GM21529 (cell line): ENCODE measurements around the gene CCDC194.

Source experiments
- ATAC-seq: cut with Tn5 transposase; IDR thresholded peaks from one replicate; pipeline ENCODE4 v1.9.1; 2021; ENCODE audit not compliant: unreplicated experiment

CCDC194 gene

DNA sequence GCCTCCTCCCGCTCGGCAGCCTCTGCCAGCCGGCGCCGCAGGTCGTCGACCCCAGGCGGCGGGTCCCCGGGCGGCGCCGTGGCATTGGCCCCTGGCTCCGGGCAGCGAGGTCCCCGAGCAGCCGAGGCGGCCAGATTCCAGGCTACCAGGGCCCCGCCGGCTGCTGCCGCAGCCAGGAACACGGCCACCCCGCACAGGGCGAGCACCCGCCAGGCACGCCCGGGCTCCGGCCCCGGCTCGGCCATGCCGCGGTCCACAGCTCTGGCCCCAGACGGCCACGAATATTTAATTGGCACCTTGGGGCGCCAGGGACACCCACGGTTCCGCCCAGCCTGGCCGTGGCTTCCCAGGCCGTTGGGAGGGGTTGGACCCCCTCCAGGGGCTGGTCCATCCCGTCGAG, at the start of gene CCDC194:
TSS of gene CCDC194 (minus strand) at position 283 of the 400 bp plus-strand sequence. CDS start at position 245, 38 bp downstream.
- no peak for ATAC-seq

GRCh38 chr19:17441241-17442021, 47.4 kb upstream of the CCDC194 start:
- no peak for ATAC-seq

GRCh38 chr19:17436874-17437267, 42.9 kb upstream of the CCDC194 start:
- no peak for ATAC-seq

- no peak for ATAC-seq
Observed at GRCh38 chr19:17436094-17436873, 42.3 kb upstream of the CCDC194 start.

DNA sequence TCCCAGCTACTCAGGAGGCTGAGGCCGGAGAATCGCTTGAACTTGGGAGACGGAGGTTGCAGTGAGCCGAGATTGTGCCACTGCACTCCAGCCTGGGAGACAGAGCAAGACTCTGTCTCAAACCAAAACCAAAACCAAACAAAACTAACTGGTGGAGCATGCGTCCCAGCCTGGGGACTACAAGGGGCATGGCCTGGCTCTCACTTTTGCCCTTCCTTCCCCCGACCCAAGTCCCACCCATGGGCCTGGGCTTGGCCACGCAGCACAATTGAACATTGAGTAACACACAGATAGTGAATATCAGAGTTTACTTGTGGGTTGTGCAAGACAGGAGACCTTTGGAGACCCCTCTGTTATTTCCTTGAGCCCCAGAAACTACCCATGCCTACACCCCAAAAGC, 41.2 kb upstream of the CCDC194 start:
- no peak for ATAC-seq

DNA sequence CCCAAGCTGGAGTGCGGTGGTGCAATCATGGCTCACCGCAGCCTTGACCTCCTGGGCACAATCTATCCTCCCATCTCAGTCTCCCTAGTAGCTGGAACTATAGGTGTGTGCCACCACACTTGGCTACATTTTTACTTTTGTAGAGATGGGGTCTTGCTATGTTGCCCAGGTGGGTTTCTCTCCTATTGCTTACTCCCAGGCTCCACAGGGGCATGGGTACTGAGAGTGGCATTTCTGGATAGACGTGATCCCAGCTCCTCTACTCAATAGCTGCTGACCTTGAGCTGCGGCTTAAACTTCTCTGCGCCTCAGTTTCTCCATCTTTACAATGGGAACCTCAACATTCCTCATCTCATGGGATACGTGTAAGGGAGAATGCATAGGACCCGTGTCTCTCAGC, 37.4 kb upstream of the CCDC194 start:
- ATAC-seq = no peak

DNA sequence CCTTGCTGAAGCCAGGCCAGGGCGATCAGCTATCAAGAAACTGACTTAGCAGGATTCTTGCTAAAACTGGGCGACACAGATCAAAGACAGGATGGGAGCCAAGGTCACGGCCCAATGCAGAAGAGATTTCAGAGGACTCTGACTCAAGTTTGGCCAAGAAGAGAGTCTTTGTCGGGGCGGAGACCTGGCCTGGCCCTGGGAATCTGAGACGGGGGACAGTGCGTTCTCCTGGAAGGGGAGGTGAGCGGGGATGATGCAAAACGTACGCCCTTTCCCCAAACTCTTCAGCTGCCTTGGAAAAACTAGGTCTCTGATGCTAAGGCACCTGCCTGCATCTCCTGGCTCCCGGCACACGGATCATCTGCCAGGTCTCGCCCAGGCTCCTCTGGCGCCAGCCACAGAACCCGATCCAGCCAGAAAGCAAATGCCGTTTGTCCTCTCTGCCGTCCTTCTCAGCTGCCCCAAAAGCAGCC, 35.7 kb upstream of the CCDC194 start:
- no peak for ATAC-seq

- ATAC-seq = no peak
Observed at GRCh38 chr19:17424743-17425365, 30.9 kb upstream of the CCDC194 start.

DNA sequence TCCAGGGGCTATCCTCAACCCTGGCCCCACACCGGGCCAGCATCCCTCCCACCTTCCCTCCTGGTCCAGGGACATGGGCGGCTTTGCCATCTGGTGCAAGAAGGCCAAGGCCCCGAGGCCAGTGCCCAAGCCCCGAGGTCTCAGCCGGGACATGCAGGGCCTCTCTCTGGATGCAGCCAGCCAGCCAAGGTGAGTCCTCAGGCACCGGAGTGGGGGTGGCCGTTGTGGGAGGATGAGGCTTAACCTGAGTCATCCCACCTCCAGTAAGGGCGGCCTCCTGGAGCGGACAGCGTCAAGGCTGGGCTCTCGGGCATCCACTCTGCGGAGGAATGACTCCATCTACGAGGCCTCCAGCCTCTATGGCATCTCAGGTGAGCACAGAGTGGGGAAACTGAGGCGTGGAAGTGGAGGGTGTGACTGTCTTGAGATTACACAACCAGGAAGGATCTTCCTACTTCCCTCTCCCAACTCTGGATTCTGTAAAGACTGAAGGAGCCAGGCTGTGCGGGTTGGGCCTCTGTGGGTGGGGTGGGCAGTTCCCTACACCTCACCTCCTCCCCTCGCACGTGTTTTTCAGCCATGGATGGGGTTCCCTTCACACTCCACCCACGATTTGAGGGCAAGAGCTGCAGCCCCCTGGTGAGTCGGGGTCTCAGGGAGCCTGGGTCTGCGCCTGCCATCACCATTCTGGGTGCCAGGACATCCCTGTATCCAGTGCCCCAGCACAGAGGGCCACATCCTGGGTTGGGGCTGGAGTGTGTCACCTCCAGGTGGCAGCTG, 29.6 kb upstream of the CCDC194 start:
- ATAC-seq = no peak

- no peak for ATAC-seq
Observed at GRCh38 chr19:17421942-17422341, 27.9 kb upstream of the CCDC194 start.

DNA sequence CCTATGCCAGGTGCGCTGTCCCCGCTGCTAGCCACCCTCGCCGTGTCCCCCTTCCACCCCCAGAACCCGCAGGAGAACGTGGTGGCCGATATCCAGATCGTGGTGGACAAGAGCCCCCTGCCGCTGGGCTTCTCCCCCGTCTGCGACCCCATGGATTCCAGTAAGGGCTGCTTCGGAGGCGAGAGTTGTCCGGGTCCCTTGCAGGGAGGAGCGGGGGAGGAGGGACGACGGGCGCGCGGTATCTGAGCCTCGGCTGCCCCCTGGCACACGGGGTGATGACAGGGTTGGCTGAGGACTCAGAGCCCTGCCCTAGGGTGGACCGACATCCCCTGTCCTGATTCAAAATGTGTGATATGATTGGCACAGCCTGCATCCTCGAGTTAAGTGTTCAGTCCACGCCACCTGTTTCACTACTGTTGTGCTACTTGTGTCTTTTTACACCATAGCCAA, 26.5 kb upstream of the CCDC194 start:
- ATAC-seq = no peak

DNA sequence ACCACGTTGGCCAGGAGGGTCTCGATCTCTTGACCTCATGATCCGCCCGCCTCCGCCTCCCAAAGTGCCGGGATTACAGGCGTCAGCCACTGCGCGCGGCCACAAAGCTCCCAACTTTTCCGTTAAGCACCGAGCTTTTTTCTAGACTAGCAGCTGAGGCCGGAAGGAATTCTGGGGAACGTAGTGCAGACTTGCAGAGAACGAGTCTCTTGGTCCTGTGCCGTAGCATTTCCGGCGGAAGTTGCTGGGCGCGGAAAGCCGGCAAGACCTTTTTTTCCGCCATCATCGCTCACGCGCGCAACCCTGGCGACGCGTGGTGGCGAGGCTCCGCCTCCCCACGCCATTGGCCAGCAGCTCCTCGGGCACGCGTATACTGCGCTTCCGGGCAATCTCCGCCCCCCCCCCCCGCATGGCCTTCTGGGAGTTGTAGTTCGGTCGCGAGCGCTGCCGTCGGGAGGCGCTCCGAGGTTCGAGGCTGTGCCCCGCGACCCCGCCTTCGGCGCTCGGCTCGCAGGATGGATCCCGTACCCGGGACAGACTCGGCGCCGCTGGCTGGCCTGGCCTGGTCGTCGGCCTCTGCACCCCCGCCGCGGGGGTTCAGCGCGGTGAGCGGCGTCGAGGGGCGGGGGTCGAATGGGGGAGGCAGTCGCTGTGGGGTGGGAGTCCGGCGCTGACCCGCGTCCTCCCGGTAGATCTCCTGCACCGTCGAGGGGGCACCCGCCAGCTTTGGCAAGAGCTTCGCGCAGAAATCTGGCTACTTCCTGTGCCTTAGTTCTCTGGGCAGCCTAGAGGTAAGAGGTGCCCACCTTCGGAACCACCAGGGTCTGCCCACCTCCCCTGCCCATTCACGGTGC, 25.9 kb upstream of the CCDC194 start, which contains the start of gene MVB12A:
TSS of gene MVB12A (plus strand) at position 427 of the 854 bp plus-strand sequence. CDS start at position 516, 89 bp downstream.
- ATAC-seq = peak; percentile 84

DNA sequence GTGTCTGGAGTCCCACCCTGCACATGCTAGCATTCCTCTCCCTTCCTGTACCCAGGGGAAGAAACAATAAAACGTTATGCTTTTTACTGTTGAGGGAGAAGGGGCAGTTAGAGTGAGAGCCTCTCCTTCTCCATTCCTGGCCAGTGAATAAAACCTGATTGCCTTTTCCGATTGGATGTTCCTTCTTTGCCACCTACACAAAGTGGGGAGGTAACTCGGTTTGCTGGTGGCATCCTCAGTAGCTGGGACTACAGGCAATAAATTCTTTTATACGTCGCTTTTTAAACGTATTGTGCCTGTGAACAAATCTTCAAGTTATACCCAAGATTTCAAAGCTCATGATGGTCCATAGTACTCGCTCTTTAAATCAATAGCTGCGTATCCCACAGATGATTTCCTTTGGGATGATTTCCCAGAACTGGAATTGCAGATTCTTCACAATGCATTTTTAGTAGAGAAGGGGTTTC, 25.2 kb upstream of the CCDC194 start:
- ATAC-seq = no peak

- ATAC-seq = no peak
Observed at GRCh38 chr19:17418710-17419109, 24.7 kb upstream of the CCDC194 start.

DNA sequence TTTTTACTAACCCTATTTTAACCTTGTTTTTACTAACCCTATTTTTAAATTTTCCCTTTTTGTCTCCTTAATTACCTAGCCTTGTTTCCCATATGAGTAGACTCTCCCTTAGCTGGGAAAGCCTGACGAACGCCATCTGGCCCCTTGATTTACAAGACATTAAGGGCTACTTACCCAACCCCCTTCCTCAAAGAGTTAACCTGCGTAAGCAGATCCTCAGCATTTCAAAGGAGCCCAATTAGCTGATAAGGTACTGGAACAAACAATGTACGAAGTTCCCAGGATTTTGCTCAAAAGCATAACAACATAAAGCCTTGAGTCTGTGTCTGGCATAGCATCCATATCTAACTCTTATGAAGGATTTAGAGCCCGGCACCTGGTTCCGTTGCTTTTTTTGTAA, 21.1 kb upstream of the CCDC194 start:
- no peak for ATAC-seq

GRCh38 chr19:17414097-17414496, 20.1 kb upstream of the CCDC194 start:
- no peak for ATAC-seq

GRCh38 chr19:17411801-17412200, 17.8 kb upstream of the CCDC194 start:
- ATAC-seq = no peak

- ATAC-seq = no peak
Observed at GRCh38 chr19:17409990-17410389, 16.0 kb upstream of the CCDC194 start.

DNA sequence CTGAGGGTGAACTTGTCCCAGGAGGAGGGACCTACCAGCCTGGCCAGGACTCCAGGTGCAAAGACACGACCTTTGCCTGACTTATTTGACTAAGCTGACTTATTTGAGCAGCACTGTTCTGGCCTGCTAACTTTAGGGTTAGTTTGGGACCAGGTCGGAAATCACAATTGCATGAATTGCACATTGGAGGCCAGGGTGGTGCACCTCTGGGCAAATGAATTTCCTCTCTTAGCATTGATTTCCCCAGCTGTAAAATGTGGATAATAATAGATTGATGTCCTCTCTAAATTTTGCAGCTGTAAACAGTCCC, 12.8 kb upstream of the CCDC194 start:
- ATAC-seq = no peak
